Superior temporal gyrus (tissue), 1 donor: ENCODE measurements around the gene BAHD1.
A peak's percentile ranks its signal among the peaks of the same experiment; 100 is the strongest.

Experiments
- DNase-seq: peaks from one replicate; pipeline ENCODE4 v3.0.0-alpha.2; 2016; ENCODE audit errors: extremely low spot score

Gene BAHD1

DNA sequence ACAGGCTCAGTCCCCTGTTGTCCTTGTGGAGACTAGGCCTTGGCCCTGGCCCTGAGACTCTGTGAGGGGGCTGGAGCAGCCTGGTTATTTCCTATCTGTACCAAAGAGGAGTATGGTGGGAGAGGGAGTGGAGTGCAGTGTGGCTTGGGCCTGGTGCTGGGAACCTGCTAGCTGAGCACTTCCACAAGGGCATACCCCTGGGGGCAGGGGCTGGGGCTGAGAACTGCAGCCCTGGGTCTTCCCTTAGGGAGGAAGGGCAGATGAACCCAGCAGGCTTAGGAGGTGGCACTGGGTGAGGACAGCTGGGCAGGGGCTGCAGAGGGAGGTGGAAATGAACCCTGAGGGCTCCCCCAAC, 26.5 kb downstream of the BAHD1 start:
- no peak for DNase-seq

DNA sequence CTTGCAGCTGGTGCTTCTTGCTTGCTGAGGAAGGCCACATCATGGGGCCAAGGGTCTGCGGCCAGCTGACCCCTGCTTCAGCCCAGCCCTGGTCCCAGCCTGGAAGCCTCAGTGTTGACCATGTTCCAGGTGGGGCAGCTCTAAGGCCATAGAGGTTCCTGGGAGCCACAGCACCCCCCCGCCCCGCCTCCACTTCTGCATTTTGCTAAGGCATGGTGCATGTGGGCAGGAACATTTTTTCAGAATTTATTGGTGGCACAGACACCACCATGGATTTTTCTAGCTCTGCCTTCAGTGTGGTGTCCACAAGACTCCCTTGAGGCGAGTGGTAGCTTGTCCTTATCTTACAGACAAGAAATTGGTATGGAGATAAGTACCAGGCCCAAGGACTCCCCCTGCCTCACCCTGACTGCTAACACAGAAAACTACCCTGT, 28.2 kb downstream of the BAHD1 start:
- DNase-seq, result no peak

DNA sequence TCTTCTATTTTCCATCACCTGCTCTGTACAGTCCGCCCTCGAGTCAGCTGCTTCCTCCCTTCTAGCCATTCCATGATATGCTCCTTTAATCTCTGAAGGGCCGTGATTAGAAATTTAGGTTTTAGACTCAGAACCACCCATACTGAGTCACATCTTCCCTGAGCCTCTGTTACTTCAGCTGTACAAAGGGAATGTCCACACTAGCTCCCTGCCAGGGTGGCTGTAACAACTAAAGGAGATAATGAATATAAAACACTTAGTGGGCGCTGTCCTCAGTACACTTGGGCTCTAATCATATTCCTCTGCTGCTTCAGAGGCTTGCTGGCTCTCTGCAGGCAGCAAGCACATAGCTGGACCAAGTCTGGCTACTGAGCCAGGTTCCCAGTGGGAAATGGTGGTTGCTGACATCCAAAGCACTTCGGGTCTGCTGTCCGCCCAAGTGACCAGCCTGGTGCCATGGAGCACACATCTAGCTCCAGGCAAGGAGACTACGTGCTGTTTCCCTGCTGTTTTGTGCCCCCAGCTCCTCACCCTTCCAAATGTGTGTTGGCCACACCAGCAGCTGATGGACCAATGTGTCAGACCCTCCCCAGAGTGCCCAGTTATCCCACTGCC, 29.1 kb downstream of the BAHD1 start:
- DNase-seq, result no peak

DNA sequence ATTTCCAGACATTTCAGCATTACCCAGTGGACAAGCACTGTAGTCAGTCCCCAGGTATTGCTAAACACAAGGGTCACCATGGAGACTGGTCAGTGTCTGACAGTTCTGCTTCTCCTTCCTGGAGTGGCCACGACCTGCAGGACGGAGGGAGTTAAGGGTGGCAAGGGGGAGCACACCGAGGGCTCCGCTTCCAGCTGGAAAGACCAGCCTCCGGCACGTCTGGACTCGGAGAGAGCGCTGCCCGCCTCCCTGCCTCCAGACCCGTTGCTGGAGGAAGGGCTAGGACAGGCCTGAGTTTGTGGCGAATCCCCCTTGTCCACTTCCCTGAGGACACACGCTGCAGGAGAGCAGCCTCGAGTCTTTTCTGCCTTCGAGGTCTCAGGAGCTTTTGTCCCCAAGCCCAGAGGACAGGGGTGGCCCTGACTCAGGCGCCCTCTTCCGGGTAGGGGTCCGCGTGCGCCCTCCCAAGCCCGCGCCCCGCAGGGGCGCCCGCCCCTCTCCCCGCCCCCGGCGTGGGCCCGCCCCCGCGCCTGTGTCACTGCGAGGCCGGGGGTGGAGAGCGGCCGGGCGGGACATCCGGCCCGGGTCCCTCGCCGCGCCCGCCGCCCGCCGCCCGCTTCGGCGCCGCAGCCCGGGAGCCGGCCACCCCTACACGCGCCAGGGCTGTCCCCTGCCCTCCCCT, 29.8 kb downstream of the BAHD1 start, which contains the start of gene CHST14:
CHST14 (plus strand) TSS at position 562 of the 682 bp plus-strand sequence. CDS start 230 bp downstream, outside the sequence.
- peak; percentile 29 for DNase-seq

DNA sequence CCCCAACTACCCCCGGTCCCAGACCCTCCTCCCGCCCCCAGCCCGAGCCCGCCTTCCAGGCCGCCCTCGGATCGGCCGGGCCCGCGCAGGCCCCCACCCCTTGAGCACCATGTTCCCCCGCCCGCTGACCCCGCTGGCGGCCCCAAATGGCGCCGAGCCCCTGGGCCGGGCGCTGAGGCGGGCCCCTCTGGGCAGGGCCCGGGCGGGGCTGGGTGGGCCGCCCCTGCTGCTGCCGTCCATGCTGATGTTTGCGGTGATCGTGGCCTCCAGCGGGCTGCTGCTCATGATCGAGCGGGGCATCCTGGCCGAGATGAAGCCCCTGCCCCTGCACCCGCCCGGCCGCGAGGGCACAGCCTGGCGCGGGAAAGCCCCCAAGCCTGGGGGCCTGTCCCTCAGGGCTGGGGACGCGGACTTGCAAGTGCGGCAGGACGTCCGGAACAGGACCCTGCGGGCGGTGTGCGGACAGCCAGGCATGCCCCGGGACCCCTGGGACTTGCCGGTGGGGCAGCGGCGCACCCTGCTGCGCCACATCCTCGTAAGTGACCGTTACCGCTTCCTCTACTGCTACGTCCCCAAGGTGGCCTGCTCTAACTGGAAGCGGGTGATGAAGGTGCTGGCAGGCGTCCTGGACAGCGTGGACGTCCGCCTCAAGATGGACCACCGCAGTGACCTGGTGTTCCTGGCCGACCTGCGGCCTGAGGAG, 30.5 kb downstream of the BAHD1 start:
- DNase-seq, result no peak

DNA sequence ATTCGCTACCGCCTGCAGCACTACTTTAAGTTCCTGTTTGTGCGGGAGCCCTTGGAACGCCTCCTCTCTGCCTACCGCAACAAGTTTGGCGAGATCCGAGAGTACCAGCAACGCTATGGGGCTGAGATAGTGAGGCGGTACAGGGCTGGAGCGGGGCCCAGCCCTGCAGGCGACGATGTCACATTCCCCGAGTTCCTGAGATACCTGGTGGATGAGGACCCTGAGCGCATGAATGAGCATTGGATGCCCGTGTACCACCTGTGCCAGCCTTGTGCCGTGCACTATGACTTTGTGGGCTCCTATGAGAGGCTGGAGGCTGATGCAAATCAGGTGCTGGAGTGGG, 31.0 kb downstream of the BAHD1 start:
- no peak for DNase-seq

DNA sequence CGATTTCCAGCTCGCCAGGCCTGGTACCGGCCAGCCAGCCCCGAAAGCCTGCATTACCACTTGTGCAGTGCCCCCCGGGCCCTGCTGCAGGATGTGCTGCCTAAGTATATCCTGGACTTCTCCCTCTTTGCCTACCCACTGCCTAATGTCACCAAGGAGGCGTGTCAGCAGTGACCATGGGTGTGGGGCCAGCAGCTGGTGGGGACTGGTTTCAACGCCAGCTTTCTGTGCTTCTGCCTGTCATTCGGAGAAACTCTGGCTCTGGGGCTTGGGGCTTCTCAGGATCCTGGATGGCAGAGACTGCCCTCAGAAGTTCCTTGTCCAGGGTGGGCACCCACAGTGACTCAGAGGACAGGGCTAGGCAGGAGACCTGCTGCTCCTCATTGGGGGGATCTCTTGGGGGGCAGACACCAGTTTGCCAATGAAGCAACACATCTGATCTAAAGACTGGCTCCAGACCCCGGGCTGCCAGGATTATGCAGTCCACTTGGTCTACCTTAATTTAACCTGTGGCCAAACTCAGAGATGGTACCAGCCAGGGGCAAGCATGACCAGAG, 31.5 kb downstream of the BAHD1 start:
- no peak for DNase-seq

DNA sequence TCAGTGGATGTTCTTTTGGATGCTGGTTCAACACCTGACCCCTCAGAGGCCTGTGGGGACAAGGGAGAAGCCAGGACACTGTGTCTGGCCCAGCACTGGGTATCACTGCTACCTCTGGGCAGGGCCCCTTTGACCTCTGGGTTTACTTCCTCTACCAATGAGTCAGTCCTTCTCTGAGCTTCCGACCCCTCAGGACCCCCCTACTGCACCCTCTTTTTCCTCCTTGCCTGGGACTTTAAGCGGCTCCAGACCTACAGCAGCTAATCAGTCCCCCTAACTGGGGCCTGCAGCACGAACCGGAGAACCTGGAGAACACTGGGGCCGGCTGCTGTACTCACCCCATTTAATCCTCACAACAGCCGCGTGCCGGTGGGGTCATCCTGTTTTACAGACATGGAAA, 33.8 kb downstream of the BAHD1 start:
- DNase-seq, result no peak

DNA sequence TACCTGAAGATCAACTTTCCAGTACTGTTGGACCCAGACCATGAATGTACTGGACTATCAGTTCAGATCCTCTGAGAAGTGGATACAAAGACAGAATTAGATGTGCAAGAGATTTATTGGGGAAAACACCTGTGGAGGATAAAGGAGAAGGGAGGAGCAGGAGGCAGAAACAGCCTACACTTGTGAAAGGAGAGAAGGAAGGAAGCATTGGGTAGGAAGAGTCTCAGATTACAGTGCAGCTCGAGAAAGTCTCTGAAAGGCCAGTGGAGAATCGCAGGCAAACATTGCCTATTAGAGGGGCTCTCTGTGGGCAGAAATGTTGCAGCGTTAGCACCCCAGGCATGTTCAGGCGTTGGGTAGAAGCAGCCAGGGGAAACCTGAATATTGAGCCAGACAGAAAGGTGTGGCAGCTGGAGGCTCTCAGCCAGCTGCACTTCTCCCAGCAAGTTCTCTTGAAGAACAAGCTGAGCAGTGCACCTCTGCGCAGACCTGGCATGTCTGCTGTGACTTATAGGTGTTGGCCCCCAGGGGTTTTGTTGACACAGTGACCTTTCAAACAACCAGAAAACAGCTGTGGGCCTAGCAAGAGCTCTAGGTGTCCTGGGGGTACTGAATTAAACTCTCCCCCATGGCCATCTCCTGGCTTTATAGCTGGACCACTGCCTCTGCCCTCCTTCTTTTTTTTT, 37.0 kb downstream of the BAHD1 start:
- no peak for DNase-seq

DNA sequence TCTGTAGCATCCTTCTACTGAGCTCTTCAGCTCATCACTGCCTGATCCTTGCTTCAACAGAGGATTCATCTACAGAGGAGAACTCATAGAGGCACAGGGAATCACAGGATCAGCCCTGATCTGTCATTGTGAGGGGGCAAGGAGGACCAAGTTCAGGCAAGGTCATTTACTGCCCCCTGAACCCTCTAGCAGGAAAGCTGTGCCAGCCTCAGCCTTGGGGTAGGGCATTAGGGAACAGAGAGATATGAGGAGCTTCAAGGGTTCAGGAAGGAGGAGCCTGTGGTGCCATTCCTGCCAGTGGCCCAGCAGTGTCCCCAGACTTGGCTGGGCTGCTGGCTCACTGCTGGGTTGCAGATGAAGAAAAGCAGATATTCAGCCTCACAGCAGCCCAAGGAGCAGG, 38.3 kb downstream of the BAHD1 start:
- DNase-seq, result no peak

DNA sequence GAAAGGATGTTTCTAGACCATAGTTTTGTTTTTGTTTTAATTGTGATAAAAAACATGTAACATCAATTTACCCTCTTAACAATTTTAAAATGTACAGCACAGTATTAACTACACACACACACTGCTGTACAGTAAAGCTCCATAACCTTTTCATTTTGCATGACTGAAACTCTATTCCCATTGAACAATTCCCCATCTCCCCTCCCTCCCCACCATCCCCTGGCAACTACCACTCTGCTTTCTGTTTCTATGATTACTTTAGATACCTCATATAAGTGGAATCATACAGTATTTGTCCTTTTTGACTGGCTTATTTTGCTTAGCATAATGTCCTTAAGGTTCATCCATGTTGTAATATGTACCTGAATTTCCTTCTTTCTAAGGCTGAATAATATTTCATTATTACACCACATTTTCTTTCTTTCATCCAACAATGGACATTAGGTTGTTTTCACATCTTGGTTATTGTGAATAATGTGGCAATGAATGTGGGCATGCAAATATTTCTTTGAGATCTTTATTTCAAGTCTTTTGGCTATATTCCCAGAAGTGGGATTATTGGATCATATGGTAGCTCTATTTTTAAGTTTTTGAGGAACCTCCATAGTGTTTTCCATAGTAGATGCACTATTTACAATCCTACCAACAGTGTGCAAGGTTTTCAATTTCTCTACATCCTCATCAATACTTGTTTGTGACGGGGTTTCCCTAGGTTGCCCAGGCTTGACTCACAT, 40.8 kb downstream of the BAHD1 start:
- DNase-seq, result no peak

DNA sequence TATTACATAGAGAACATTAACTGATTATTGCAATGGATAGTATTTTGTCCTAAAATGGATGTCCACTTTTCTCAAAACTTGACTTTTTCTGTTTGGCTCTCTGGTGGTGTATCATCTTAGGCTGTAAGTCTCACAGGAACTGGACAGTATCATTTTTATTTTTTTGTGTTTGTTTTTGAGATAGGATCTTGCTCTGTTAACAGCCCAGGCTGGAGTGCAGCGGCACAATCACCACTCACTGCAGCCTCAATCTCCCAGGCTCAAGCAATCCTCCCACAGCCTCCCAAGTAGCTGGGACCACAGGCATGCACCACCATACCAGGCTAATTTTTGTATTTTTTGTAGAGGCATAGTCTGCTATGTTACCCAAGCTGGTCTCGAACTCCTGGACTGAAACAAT, 43.2 kb downstream of the BAHD1 start:
- DNase-seq, result no peak

DNA sequence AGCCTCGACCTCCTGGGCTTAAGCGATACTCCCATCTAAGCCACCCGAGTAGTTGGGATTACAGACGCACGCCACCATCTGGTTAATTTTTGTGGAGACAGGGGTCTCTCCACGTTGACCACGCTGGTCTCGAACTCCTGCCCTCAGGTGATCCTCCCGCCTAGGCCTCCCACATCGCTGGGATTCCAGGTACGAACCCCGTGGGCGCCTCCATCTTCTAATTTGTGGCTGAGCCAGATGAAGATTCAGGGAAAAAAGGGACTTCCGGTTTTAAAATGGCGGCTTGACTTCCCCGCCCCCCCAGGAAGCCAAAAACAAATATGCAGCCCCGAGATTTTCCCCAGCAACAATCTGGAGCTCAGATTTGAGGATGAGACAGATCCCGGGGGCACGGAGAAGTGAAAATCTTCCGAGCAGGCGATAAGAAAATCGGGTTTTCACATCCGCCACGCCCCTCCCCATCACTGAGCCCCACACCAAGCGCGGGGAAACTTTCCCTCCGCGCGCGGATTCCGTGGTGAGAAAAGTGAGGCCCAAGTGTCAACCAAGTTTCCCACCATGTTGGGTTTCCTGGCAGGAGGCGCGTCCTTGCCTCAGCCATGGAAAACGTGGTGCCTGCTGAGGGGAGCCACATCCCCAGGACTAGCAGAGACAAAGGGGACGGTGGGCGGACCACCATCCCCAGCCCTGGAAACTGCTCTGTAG, 45.5 kb downstream of the BAHD1 start:
- no peak for DNase-seq

DNA sequence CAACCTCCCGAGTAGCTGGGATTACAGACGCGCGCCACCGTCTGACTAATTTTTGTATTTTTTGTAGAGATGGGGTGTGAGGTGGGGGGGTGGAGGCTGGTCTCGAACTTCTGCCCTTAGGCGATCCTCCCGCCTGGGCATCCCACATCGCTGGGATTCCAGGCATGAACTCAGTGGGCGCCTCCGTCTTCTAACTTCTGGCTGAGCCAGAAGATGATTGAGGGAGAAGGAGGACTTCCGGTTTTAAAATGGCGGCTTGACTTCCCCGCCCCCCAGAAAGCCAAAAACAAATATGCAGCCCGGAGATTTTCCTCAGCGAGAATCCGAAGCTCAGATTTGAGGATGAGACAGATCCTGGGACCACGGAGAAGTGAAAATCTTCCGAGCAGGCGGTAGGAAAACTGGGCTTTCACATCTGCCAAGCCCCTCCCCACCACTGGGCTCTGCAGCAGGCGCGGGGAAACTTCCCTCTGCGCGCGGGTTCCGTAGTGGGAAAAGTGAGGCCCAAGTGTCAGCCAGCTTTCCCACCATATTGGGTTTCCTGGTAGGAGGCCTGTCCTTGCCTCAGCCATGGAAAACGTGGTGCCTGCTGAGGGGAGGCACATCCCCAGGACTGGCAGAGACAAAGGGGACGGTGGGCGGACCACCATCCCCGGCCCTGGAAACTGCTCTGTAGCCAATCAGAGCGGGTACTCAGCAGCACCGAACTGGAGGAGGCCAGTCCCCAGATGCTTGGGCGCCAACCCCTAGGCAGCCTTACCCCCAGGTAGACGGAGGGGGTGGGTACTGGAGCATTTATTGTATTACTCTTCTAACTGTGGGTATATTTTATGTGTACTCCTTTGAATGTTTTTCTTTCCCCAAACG, 47.3 kb downstream of the BAHD1 start:
- DNase-seq, result no peak

DNA sequence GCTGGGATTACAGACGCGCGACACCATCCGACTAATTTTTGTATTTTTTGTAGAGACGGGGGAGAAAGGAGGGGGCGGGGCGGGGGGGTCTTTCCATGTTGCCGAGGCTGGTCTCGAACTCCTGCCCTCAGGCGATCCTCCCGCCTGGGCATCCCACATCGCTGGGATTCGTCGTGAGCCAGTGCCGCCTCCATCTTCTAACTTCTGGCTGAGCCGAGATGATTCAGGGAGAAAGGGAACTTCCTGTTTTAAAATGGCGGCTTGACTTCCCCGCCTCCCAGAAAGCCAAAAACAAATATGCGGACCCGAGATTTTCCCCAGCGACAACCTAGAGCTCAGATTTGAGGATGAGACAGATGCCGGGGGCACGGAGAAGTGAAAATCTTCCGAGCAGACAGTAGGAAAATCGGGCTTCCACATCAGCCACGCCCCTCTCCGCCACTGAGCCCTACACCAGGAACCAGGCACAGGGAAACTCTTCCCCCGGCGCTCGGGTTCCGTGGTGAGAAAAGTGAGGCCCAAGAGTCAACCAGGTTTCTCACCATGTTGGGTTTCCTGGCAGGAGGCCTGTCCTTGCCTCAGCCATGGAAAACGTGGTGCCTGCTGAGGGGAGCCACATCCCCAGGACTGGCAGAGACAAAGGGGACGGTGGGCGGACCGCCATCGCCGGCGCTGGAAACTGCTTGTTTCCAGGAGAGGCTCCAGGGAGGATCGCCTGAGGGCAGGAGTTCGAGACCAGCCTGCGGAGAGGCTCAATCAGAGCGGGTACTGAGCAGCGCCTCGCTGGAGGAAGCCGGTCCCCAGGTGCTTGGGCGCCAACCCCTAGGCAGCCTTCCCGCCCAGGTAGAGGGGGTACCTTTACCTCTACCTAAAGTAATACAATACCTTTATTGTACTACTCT, 48.8 kb downstream of the BAHD1 start:
- DNase-seq, result no peak

DNA sequence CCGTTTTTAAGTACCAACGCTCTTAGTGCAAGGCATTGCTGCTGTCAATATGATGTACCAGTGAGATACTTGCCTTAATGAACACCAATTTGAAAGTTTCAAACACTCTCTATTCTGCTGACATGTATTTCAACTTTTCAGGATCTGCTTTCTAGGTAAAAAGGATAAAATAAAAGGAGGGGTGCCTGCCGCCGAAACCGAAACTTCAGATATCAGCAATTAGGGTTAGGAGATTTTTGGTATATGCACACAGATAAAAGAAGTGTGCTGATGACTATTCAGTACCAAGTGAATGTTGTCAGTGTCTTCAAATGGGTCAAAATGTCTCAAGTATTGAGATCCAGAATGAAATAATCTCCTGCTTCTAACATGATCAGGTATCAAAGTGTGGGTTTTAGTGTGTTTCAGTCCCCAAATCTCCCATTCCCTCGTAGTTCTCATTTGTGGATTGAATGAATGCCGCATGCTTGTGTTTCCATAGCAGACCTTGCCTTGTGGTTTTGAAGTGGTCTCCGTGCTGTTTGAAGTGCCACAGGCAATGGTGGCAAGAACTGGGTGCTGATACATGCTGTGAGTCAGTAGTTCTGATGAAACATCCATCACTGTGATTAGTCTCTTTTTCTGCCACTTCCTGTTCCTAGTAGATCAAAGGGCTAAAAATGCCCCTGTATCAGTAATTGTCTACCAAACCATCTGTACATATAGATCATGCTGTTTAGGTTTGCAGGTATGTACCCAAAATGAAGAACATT, 52.5 kb downstream of the BAHD1 start:
- DNase-seq, result no peak

DNA sequence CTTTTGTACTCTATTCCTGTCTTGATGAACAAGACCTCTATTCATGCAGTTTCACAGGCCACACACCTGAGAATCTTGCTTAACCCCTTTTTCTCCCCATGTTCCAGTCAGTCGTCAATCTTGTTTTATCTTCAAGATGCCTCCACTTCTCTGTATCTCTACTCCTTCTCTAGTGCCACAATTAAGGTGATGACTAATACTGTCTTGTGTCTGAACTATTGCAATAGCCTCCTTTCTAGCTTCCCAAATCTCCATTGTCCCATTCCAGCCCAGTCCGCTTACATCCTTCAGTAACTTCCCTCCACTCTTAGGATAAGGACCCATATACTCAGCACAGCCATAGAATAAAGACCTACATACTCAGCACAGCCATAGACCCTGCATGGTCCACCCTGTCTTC, 54.8 kb downstream of the BAHD1 start:
- DNase-seq, result no peak

DNA sequence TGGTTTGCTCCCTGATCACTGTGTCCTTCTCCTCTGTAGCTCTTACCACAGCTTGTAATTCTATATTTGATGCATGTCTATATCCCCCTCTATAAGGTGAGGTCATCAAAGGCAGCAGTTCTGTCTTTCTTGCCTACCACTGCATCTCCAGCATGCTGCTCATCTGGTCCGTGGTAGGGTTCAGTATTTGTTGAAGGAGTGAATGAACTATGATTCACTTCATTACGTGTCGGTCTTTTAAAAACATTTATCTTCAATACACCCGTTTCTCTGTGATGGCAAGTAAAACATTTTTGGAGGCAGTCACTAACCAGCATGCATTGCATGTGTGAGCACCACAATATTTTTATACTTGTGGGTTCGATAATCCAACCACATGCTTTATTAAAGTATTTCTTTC, 57.7 kb downstream of the BAHD1 start:
- DNase-seq, result no peak
